IPS DF 6.9 (cell line): ENCODE measurements around the gene SAMD11.
"Not testable (repeated sequence)": the region's sequence is repeated elsewhere in the genome, so short reads cannot be mapped to it uniquely, and the experiment has no call there.

Experiments used
- DNase-seq: peaks from one replicate; pipeline ENCODE4 v3.0.0-alpha.2; 2013; ENCODE audit warnings: low read depth, low spot score
- H3K27ac ChIP-seq: one replicate; pipeline ENCODE4 v1.5.1; 2013; ENCODE audit warnings: low read length, control low read depth
- H3K27me3 ChIP-seq: 2 replicates; pipeline ENCODE4 v1.6.1; 2013; ENCODE audit warnings: mild to moderate bottlenecking, low read length; ENCODE audit not compliant: control insufficient read depth, insufficient read depth
- H3K36me3 ChIP-seq: 2 replicates; pipeline ENCODE4 v1.6.1; 2013; ENCODE audit warnings: low read length; ENCODE audit not compliant: control insufficient read depth, insufficient read depth
- H3K4me1 ChIP-seq: 2 replicates; pipeline ENCODE4 v1.6.1; 2013; ENCODE audit warnings: low read length; ENCODE audit not compliant: control insufficient read depth, insufficient read depth
- H3K4me3 ChIP-seq: 2 replicates; pipeline ENCODE4 v1.5.1; 2013; ENCODE audit warnings: mild to moderate bottlenecking, low read length
- H3K9me3 ChIP-seq: 2 replicates; pipeline ENCODE4 v1.6.1; 2013; ENCODE audit warnings: low read length, inconsistent platforms; ENCODE audit not compliant: control insufficient read depth, insufficient read depth
- WGBS: extraction: QIAGEN DNeasy Blood & Tissue Kit; methylation state at CpG from one replicate; pipeline ENCODE4 v1.1.7; 2013; ENCODE audit warnings: mixed read lengths, missing lambda C conversion rate; ENCODE audit not compliant: insufficient read length, insufficient coverage; 5-methylcytosine and 5-hydroxymethylcytosine counted together

Gene SAMD11

GRCh38 chr1:941588-942383 is 18.1 kb downstream of the SAMD11 start:
- no peak for DNase-seq
- H3K36me3 ChIP-seq: peaks cover 10% of the 10 kb centered on the region; the same call in 1 of the 2 replicates
- no peak overlapping the region for H3K27ac ChIP-seq
- H3K27me3 ChIP-seq: peaks cover 35% of the 10 kb centered on the region
- H3K4me1 ChIP-seq: peaks cover 12% of the 10 kb centered on the region
- WGBS: no CpG with 5 or more reads among the region's 98 CpGs
- H3K4me3 ChIP-seq: peak overlapping the region; percentile 36; the same call in 1 of the 2 replicates
- no peaks in the 10 kb centered on the region for H3K9me3 ChIP-seq

GRCh38 chr1:942411-942821 is 18.7 kb downstream of the SAMD11 start:
- Histone ChIP-seq H3K4me3 (peak overlapping the region; percentile 36; the same call in 1 of the 2 replicates), H3K27ac (no peak overlapping the region), H3K4me1 (peaks cover 12% of the 10 kb centered on the region), H3K36me3 (peaks cover 10% of the 10 kb centered on the region; the same call in 1 of the 2 replicates), H3K27me3 (peaks cover 31% of the 10 kb centered on the region), H3K9me3 (no peaks in the 10 kb centered on the region)
- no CpG with 5 or more reads among the region's 48 CpGs for WGBS
- DNase-seq: no peak

GRCh38 chr1:942864-943533 is 19.3 kb downstream of the SAMD11 start:
- H3K4me3 ChIP-seq: peak overlapping the region; percentile 36; the same call in 1 of the 2 replicates
- H3K27ac ChIP-seq: no peak overlapping the region
- no peak for DNase-seq
- peaks cover 15% of the 10 kb centered on the region; the same call in 1 of the 2 replicates for H3K36me3 ChIP-seq
- H3K9me3 ChIP-seq: no peaks in the 10 kb centered on the region
- peaks cover 31% of the 10 kb centered on the region for H3K27me3 ChIP-seq
- WGBS: no CpG with 5 or more reads among the region's 27 CpGs
- peaks cover 12% of the 10 kb centered on the region for H3K4me1 ChIP-seq

- no CpG with 5 or more reads among the region's 27 CpGs for WGBS
- H3K9me3 ChIP-seq: no peaks in the 10 kb centered on the region
- peaks cover 22% of the 10 kb centered on the region; the same call in 1 of the 2 replicates for H3K36me3 ChIP-seq
- DNase-seq: no peak
- no peak overlapping the region for H3K4me3 ChIP-seq
- H3K4me1 ChIP-seq: peaks cover 12% of the 10 kb centered on the region
- peaks cover 29% of the 10 kb centered on the region for H3K27me3 ChIP-seq
- H3K27ac ChIP-seq: no peak overlapping the region
Measured at GRCh38 chr1:943545-944340, 20.0 kb downstream of the SAMD11 start.

- H3K36me3 ChIP-seq: peaks cover 24% of the 10 kb centered on the region; the same call in 1 of the 2 replicates
- H3K27ac ChIP-seq: no peak overlapping the region
- no peak for DNase-seq
- peaks cover 21% of the 10 kb centered on the region; the same call in 1 of the 2 replicates for H3K27me3 ChIP-seq
- no peak overlapping the region for H3K4me3 ChIP-seq
- WGBS: no CpG with 5 or more reads among the region's 28 CpGs
- no peaks in the 10 kb centered on the region for H3K9me3 ChIP-seq
- H3K4me1 ChIP-seq: peaks cover 12% of the 10 kb centered on the region
Measured at GRCh38 chr1:944341-945325, 20.9 kb downstream of the SAMD11 start.

- no peak for DNase-seq
- Histone ChIP-seq H3K36me3 (peaks cover 33% of the 10 kb centered on the region), H3K9me3 (no peaks in the 10 kb centered on the region)
Measured at GRCh38 chr1:945688-946556, 22.2 kb downstream of the SAMD11 start.

GRCh38 chr1:946811-947210 is 23.1 kb downstream of the SAMD11 start:
- H3K4me1 ChIP-seq, H3K9me3 ChIP-seq, H3K27me3 ChIP-seq, H3K4me3 ChIP-seq, DNase-seq, H3K27ac ChIP-seq: not testable (repeated sequence)
- H3K36me3 ChIP-seq: peaks cover 35% of the 10 kb centered on the region
- no CpG with 5 or more reads among the region's 13 CpGs for WGBS

More at GRCh38 chr1:945688-946556, 22.2 kb downstream of the SAMD11 start:
- WGBS: no CpG with 5 or more reads among the region's 29 CpGs
- peaks cover 7% of the 10 kb centered on the region for H3K4me1 ChIP-seq
- H3K4me3 ChIP-seq: no peak overlapping the region
- H3K27me3 ChIP-seq: peaks cover 10% of the 10 kb centered on the region; the same call in 1 of the 2 replicates
- no peak overlapping the region for H3K27ac ChIP-seq

- Histone ChIP-seq H3K9me3 (no peaks in the 10 kb centered on the region), H3K4me3 (no peak overlapping the region), H3K27me3 (peaks cover under 1% of the 10 kb centered on the region; the same call in 1 of the 2 replicates), H3K4me1 (peaks cover 3% of the 10 kb centered on the region; the same call in 1 of the 2 replicates), H3K27ac (no peak overlapping the region), H3K36me3 (peaks cover 47% of the 10 kb centered on the region)
- no CpG with 5 or more reads among the region's 15 CpGs for WGBS
- DNase-seq: no peak
Measured at GRCh38 chr1:947958-948357, 24.2 kb downstream of the SAMD11 start.

- DNase-seq: no peak
- no peaks in the 10 kb centered on the region for H3K4me1 ChIP-seq
- no peak overlapping the region for H3K27ac ChIP-seq
- peaks cover 62% of the 10 kb centered on the region for H3K36me3 ChIP-seq
- H3K4me3 ChIP-seq: no peak overlapping the region
- no peaks in the 10 kb centered on the region for H3K27me3 ChIP-seq
- H3K9me3 ChIP-seq: no peaks in the 10 kb centered on the region
- no CpG with 5 or more reads among the region's 9 CpGs for WGBS
Measured at GRCh38 chr1:950268-950667, 26.5 kb downstream of the SAMD11 start.
